Mucosa of stomach (tissue), 1 donor: ENCODE measurements around the gene NEUROG1.
A peak's percentile ranks its signal among the peaks of the same experiment; 100 is the strongest.

Source experiments
- H3K27me3 ChIP-seq: one replicate; pipeline ENCODE4 v1.7.0; 2013; ENCODE audit warnings: mild to moderate bottlenecking, low read length; ENCODE audit not compliant: control insufficient read depth, insufficient read depth
- H3K36me3 ChIP-seq: one replicate; pipeline ENCODE4 v1.7.0; 2013; ENCODE audit warnings: low read length; ENCODE audit not compliant: control insufficient read depth, insufficient read depth
- H3K4me1 ChIP-seq: one replicate; pipeline ENCODE4 v1.7.0; 2013; ENCODE audit warnings: mild to moderate bottlenecking, low read length; ENCODE audit not compliant: control insufficient read depth, insufficient read depth
- H3K4me3 ChIP-seq: one replicate; pipeline ENCODE4 v1.7.0; 2013; ENCODE audit warnings: low read length
- H3K9ac ChIP-seq: one replicate; pipeline ENCODE4 v1.7.0; 2013; ENCODE audit warnings: mild to moderate bottlenecking, low read length, moderate library complexity
- H3K9me3 ChIP-seq: one replicate; pipeline ENCODE4 v1.7.0; 2013; ENCODE audit warnings: mild to moderate bottlenecking, low read length, moderate library complexity; ENCODE audit not compliant: control insufficient read depth
- donor health status: Pancreatic carcinoma.

Gene NEUROG1

GRCh38 chr5:135557076-135557838 is 21.5 kb upstream of the NEUROG1 start:
- H3K4me3 ChIP-seq = no peak overlapping the region
- peaks cover 29% of the 10 kb centered on the region for H3K27me3 ChIP-seq
- no peaks in the 10 kb centered on the region for H3K4me1 ChIP-seq
- H3K36me3 ChIP-seq = no peaks in the 10 kb centered on the region
- H3K9me3 ChIP-seq = no peaks in the 10 kb centered on the region
- no peak overlapping the region for H3K9ac ChIP-seq

GRCh38 chr5:135556620-135557019 is 20.9 kb upstream of the NEUROG1 start:
- H3K27me3 ChIP-seq = peaks cover 30% of the 10 kb centered on the region
- H3K4me1 ChIP-seq = no peaks in the 10 kb centered on the region
- H3K9ac ChIP-seq = no peak overlapping the region
- no peaks in the 10 kb centered on the region for H3K36me3 ChIP-seq
- H3K4me3 ChIP-seq = no peak overlapping the region
- H3K9me3 ChIP-seq = no peaks in the 10 kb centered on the region

GRCh38 chr5:135555530-135555929 is 19.8 kb upstream of the NEUROG1 start:
- no peak overlapping the region for H3K9ac ChIP-seq
- H3K4me3 ChIP-seq = no peak overlapping the region
- H3K27me3 ChIP-seq = peaks cover 33% of the 10 kb centered on the region
- no peaks in the 10 kb centered on the region for H3K4me1 ChIP-seq
- H3K36me3 ChIP-seq = no peaks in the 10 kb centered on the region
- no peaks in the 10 kb centered on the region for H3K9me3 ChIP-seq

GRCh38 chr5:135553688-135554462 is 18.1 kb upstream of the NEUROG1 start:
- Histone ChIP-seq H3K9me3 (no peaks in the 10 kb centered on the region), H3K4me1 (no peaks in the 10 kb centered on the region), H3K36me3 (no peaks in the 10 kb centered on the region), H3K9ac (no peak overlapping the region), H3K4me3 (no peak overlapping the region), H3K27me3 (peaks cover 33% of the 10 kb centered on the region)

GRCh38 chr5:135551593-135552447 is 16.1 kb upstream of the NEUROG1 start:
- H3K4me1 ChIP-seq = no peaks in the 10 kb centered on the region
- H3K9me3 ChIP-seq = no peaks in the 10 kb centered on the region
- H3K9ac ChIP-seq = no peak overlapping the region
- no peak overlapping the region for H3K4me3 ChIP-seq
- no peaks in the 10 kb centered on the region for H3K36me3 ChIP-seq
- peaks cover 45% of the 10 kb centered on the region for H3K27me3 ChIP-seq

- Histone ChIP-seq H3K4me3 (no peak overlapping the region), H3K27me3 (peaks cover 69% of the 10 kb centered on the region), H3K36me3 (no peaks in the 10 kb centered on the region), H3K9ac (no peak overlapping the region), H3K4me1 (no peaks in the 10 kb centered on the region), H3K9me3 (no peaks in the 10 kb centered on the region)
These were observed 13.6 kb upstream of the NEUROG1 start for GRCh38 chr5:135549413-135549812.

- Histone ChIP-seq H3K4me3 (no peak overlapping the region), H3K9ac (no peak overlapping the region), H3K27me3 (peaks cover 80% of the 10 kb centered on the region), H3K9me3 (no peaks in the 10 kb centered on the region), H3K4me1 (peaks cover 6% of the 10 kb centered on the region), H3K36me3 (no peaks in the 10 kb centered on the region)
These were observed 12.0 kb upstream of the NEUROG1 start for GRCh38 chr5:135547590-135548254.

GRCh38 chr5:135546912-135547311 is 11.1 kb upstream of the NEUROG1 start:
- Histone ChIP-seq H3K4me3 (no peak overlapping the region), H3K9ac (no peak overlapping the region), H3K9me3 (no peaks in the 10 kb centered on the region), H3K4me1 (peaks cover 6% of the 10 kb centered on the region), H3K27me3 (peaks cover 88% of the 10 kb centered on the region), H3K36me3 (no peaks in the 10 kb centered on the region)

- no peak overlapping the region for H3K4me3 ChIP-seq
- H3K36me3 ChIP-seq = no peaks in the 10 kb centered on the region
- peaks cover 93% of the 10 kb centered on the region for H3K27me3 ChIP-seq
- no peaks in the 10 kb centered on the region for H3K9me3 ChIP-seq
- H3K9ac ChIP-seq = no peak overlapping the region
- peaks cover 6% of the 10 kb centered on the region for H3K4me1 ChIP-seq
These were observed 10.3 kb upstream of the NEUROG1 start for GRCh38 chr5:135546101-135546500.

- Histone ChIP-seq H3K4me3 (no peak overlapping the region), H3K36me3 (no peaks in the 10 kb centered on the region), H3K9me3 (no peaks in the 10 kb centered on the region), H3K27me3 (peaks cover 94% of the 10 kb centered on the region), H3K4me1 (peaks cover 6% of the 10 kb centered on the region), H3K9ac (no peak overlapping the region)
These were observed 9.3 kb upstream of the NEUROG1 start for GRCh38 chr5:135545099-135545498.

- Histone ChIP-seq H3K4me1 (peaks cover 6% of the 10 kb centered on the region), H3K36me3 (no peaks in the 10 kb centered on the region), H3K9me3 (no peaks in the 10 kb centered on the region), H3K27me3 (peaks cover 95% of the 10 kb centered on the region), H3K4me3 (peak overlapping the region; percentile 58), H3K9ac (peak overlapping the region; percentile 13)
These were observed 7.9 kb upstream of the NEUROG1 start for GRCh38 chr5:135543485-135544304.
